ENCODE results near the gene CHMP2A.

GRCh38 chr19:58546019-58546530 lies 8.8 kb downstream of the CHMP2A start:
- TF ChIP-seq ZNF274 (IDR thresholded peaks at IDR 0.05; ENCODE audit: low read depth, low read length) (no peak), YY1 (IDR thresholded peaks at IDR 0.05; ENCODE audit: insufficient read depth, insufficient read length) (no peak)
